GM12891 (cell line): ENCODE measurements around the gene CEP350.

Source experiments
- PAX5 ChIP-seq: IDR thresholded peaks from 2 replicates; pipeline ENCODE4 v1.6.1; 2011; ENCODE audit warnings: low read length, moderate library complexity, mild to moderate bottlenecking; ENCODE audit not compliant: insufficient read depth, severe bottlenecking
- POLR2A ChIP-seq: IDR thresholded peaks from 2 replicates; pipeline ENCODE4 v1.6.1; 2011; ENCODE audit warnings: low read depth, low read length, control low read depth
- POLR2AphosphoS5 ChIP-seq: IDR thresholded peaks from 2 replicates; pipeline ENCODE4 v1.6.1; 2011; ENCODE audit warnings: low read depth, low read length, control low read depth

- TF ChIP-seq POLR2AphosphoS5 (no peak), POLR2A (no peak), PAX5 (no peak)
These were observed 168.9 kb downstream of the CEP350 start for GRCh38 chr1:180123463-180123936.
